ENCODE data around the gene BCL2L14.

Gene BCL2L14

DNA sequence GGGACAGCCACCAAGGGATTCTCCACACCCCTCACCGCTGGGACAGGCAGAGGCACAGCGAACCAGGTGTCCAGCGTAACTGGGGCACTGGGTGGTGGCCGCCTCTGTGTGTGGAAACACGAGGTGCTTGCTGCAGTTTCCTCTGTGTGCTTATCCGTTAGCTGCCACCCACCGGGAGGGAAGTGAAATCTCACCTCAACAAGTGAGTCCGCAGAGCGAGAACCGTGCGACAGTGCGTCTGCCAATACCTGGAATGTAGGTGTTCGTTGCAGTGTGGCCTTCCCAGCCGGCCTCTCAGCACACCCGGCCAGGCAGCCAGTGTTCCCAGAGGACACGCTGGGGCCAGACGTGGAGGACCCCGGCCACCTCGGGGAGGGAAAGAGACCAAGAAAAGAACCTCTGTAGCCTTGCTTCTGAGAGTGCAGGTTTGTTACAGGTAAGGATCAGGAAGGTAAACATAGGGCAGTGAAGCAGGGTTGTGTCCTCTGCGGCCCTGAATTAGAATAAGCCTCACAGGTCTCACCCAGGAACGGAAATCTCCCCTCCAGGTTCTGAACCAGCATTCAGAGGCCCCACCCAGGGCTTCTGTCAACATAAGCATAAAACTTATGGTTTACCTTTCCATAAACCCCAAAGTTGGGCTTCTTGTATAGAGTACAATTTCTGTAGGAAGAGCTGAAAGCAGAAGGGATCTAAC lies 1.5 kb downstream of the BCL2L14 start:
- peak; percentile 70 for DNase-seq (ENCODE audit: low read depth)
- H3K4me3 ChIP-seq (ENCODE audit: low read depth, low read length): peak overlapping the region; percentile 40
- TF ChIP-seq, protein P1, sequence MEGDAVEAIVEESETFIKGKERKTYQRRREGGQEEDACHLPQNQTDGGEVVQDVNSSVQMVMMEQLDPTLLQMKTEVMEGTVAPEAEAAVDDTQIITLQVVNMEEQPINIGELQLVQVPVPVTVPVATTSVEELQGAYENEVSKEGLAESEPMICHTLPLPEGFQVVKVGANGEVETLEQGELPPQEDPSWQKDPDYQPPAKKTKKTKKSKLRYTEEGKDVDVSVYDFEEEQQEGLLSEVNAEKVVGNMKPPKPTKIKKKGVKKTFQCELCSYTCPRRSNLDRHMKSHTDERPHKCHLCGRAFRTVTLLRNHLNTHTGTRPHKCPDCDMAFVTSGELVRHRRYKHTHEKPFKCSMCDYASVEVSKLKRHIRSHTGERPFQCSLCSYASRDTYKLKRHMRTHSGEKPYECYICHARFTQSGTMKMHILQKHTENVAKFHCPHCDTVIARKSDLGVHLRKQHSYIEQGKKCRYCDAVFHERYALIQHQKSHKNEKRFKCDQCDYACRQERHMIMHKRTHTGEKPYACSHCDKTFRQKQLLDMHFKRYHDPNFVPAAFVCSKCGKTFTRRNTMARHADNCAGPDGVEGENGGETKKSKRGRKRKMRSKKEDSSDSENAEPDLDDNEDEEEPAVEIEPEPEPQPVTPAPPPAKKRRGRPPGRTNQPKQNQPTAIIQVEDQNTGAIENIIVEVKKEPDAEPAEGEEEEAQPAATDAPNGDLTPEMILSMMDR (IDR thresholded peaks at IDR 0.05; ENCODE audit: insufficient read depth, low read depth, low read length, missing control alignments): peak; percentile 14

- TF ChIP-seq, protein P1 (IDR thresholded peaks at IDR 0.05; ENCODE audit: insufficient read depth, low read depth, low read length, missing control alignments): no peak
- DNase-seq (ENCODE audit: low read depth): no peak
- H3K4me3 ChIP-seq (ENCODE audit: low read depth, low read length): no peak overlapping the region
These were observed 8.6 kb downstream of the BCL2L14 start for GRCh38 chr12:12079291-12079690.

DNA sequence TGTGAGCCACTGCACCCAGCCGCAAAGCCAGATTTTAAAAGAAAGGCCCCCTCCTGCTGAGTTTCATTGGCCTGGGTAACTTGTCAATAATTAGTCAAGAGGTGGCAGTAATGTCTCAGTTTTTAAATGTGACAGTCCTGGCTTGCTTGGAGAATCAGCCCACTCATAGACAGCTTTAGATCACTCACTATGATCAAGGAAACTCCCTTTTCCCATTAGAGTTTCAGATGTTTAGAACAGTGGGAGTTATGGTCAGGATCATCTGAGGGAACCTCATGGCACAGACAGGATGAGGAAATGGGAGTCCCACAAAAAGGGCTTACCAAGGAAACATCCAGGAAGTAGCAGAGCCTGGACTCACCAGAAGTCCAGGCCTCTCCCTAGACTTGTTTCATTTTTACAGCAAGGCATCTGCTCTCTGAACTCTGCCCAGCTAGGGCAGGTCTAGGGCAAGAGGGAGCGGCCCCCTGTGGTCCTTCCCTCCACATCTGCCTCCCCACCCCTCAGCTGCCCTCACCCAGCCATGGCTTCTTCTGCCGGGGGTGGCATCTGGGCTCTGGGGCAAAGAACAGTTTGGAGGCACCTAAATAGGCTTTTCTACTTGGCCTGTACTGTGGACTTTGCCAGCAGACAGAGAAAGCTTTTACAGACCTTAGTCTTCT lies 11.2 kb downstream of the BCL2L14 start:
- TF ChIP-seq, protein P1 (IDR thresholded peaks at IDR 0.05; ENCODE audit: insufficient read depth, low read depth, low read length, missing control alignments): peak; percentile 27
- H3K4me3 ChIP-seq (ENCODE audit: low read depth, low read length): no peak overlapping the region
- peak; percentile 48 for DNase-seq (ENCODE audit: low read depth)

GRCh38 chr12:12083688-12084087 lies 12.9 kb downstream of the BCL2L14 start:
- H3K4me3 ChIP-seq (ENCODE audit: low read depth, low read length): no peak overlapping the region
- DNase-seq (ENCODE audit: low read depth): no peak
- TF ChIP-seq, protein P1 (IDR thresholded peaks at IDR 0.05; ENCODE audit: insufficient read depth, low read depth, low read length, missing control alignments): no peak

GRCh38 chr12:12086362-12086761 lies 15.6 kb downstream of the BCL2L14 start:
- no peak for DNase-seq (ENCODE audit: low read depth)

GRCh38 chr12:12086973-12087692 lies 16.4 kb downstream of the BCL2L14 start:
- H3K4me3 ChIP-seq (ENCODE audit: low read depth, low read length): no peak overlapping the region
- no peak for DNase-seq (ENCODE audit: low read depth)
- TF ChIP-seq, protein P1 (IDR thresholded peaks at IDR 0.05; ENCODE audit: insufficient read depth, low read depth, low read length, missing control alignments): no peak

More at GRCh38 chr12:12086362-12086761, 15.6 kb downstream of the BCL2L14 start:
- TF ChIP-seq, protein P1 (IDR thresholded peaks at IDR 0.05; ENCODE audit: insufficient read depth, low read depth, low read length, missing control alignments): no peak
- H3K4me3 ChIP-seq (ENCODE audit: low read depth, low read length): no peak overlapping the region
